HepG2 (cell line): ENCODE measurements around the gene SEMA4B. TPM values are rescaled to one million over a fixed set of nuclear protein-coding genes. Genes with fewer than 3 reads are reported as not detected.

Experiments
- EHMT2 ChIP-seq: fragments of 200-600 bp; sonication (generic); IDR thresholded peaks from 2 replicates; pipeline ENCODE4 v1.7.0; 2017; ENCODE audit warnings: antibody characterized with exemption, low read depth, low read length, borderline replicate concordance
- GPN1 ChIP-seq: sonication (generic); formaldehyde crosslinking; IDR thresholded peaks from 2 replicates; pipeline ENCODE4 v1.5.1; 2020; ENCODE audit warnings: missing genetic modification reagents, borderline replicate concordance
- GTF2F1 ChIP-seq: fragments of 150-350 bp; IDR thresholded peaks from 2 replicates; pipeline ENCODE4 v1.6.1; 2014; ENCODE audit warnings: low read length
- GZF1 ChIP-seq: sonication (generic); formaldehyde crosslinking; IDR thresholded peaks from 2 replicates; pipeline ENCODE4 v1.5.1; 2020; ENCODE audit warnings: mild to moderate bottlenecking, missing genetic modification reagents
- HDAC6 ChIP-seq: fragments of 200-600 bp; sonication (generic); IDR thresholded peaks from 2 replicates; pipeline ENCODE4 v1.7.0; 2017; ENCODE audit warnings: mild to moderate bottlenecking, antibody characterized with exemption, low read length, low read depth
- HOXA3 ChIP-seq: sonication (generic); formaldehyde crosslinking; IDR thresholded peaks from 2 replicates; pipeline ENCODE4 v1.5.0; 2020; ENCODE audit warnings: missing genetic modification reagents
- KDM3A ChIP-seq: IDR thresholded peaks from 2 replicates; pipeline ENCODE4 v1.6.1; 2018; ENCODE audit warnings: low read depth, missing compliant biosample characterization
- KDM4B ChIP-seq: sonication (generic); formaldehyde crosslinking; IDR thresholded peaks from 2 replicates; pipeline ENCODE4 v1.4.0; 2020; ENCODE audit warnings: missing genetic modification reagents
- KIAA2018 ChIP-seq: sonication (generic); formaldehyde crosslinking; IDR thresholded peaks from 2 replicates; pipeline ENCODE4 v1.5.0; 2020; ENCODE audit warnings: mild to moderate bottlenecking, missing genetic modification reagents, borderline replicate concordance
- MTERF4 ChIP-seq: sonication (generic); formaldehyde crosslinking; IDR thresholded peaks from 2 replicates; pipeline ENCODE4 v1.8.0; 2023; ENCODE audit warnings: mild to moderate bottlenecking, missing genetic modification reagents
- NR2C2 ChIP-seq: sonication (generic); formaldehyde crosslinking; IDR thresholded peaks from 2 replicates; pipeline ENCODE4 v1.4.0; 2020; ENCODE audit warnings: missing genetic modification reagents, mild to moderate bottlenecking, moderate library complexity, borderline replicate concordance
- NRL ChIP-seq: sonication (generic); formaldehyde crosslinking; IDR thresholded peaks from 2 replicates; pipeline ENCODE4 v1.5.0; 2020; ENCODE audit warnings: missing genetic modification reagents, mild to moderate bottlenecking, moderate library complexity, borderline replicate concordance
- THAP8 ChIP-seq: sonication (generic); formaldehyde crosslinking; IDR thresholded peaks from 2 replicates; pipeline ENCODE4 v1.5.1; 2020; ENCODE audit warnings: missing genetic modification reagents, mild to moderate bottlenecking, borderline replicate concordance
- ZFYVE20 ChIP-seq: sonication (generic); formaldehyde crosslinking; IDR thresholded peaks from 2 replicates; pipeline ENCODE4 v1.8.0; 2023; ENCODE audit warnings: low read depth, mild to moderate bottlenecking, moderate library complexity, missing genetic modification reagents, borderline replicate concordance
- ZNF121 ChIP-seq: sonication (generic); formaldehyde crosslinking; IDR thresholded peaks from 2 replicates; pipeline ENCODE4 v1.5.0; 2020; ENCODE audit warnings: mild to moderate bottlenecking, missing genetic modification reagents
- ZNF317 ChIP-seq: sonication (generic); formaldehyde crosslinking; IDR thresholded peaks from 2 replicates; pipeline ENCODE4 v1.5.0; 2020; ENCODE audit warnings: mild to moderate bottlenecking, missing genetic modification reagents
- ZNF335 ChIP-seq: sonication (generic); formaldehyde crosslinking; IDR thresholded peaks from 2 replicates; pipeline ENCODE4 v1.4.0; 2020; ENCODE audit warnings: missing genetic modification reagents
- ZNF709 ChIP-seq: sonication (generic); formaldehyde crosslinking; IDR thresholded peaks from 2 replicates; pipeline ENCODE4 v1.5.0; 2020; ENCODE audit warnings: mild to moderate bottlenecking, missing genetic modification reagents
- ZNF740 ChIP-seq: sonication (generic); formaldehyde crosslinking; IDR thresholded peaks from 2 replicates; pipeline ENCODE4 v1.4.0; 2020; ENCODE audit warnings: missing genetic modification reagents
- polyA plus RNA-seq, 8 experiments: library from polyadenylated mRNA; depleted of rRNA in 3 of 8; stranded (reverse) in 7 of 8; unstranded in 1 of 8; fragments of >200 nt; fragmentation: Illumina TruSeq in 4 of 8; extraction: Trizol in 4 of 8; gene quantifications; 2 replicates each; pipeline versions ENCODE4 v1.2.1 to v1.2.3, GENCODE V29; 2011 to 2016; ENCODE audit warnings: low read depth in 4 of 8, missing spikeins in 1 of 8, mixed read lengths in 1 of 8; ENCODE audit not compliant: insufficient read depth in 1 of 8
- total RNA-seq, 5 experiments: library from RNA; depleted of rRNA; stranded (reverse); fragments of >200 nt; fragmentation: Illumina TruSeq; extraction: Trizol; gene quantifications; 2 replicates each; pipeline ENCODE4 v1.2.3, GENCODE V29; 2016; ENCODE audit warnings: low read depth in 1 of 5

SEMA4B gene
- total and polyA plus RNA-seq, 2 of the 13 experiments (the other 11 are each of a cell fraction or from before 2014, with no cell fraction given), result 2.1 to 17.0 TPM

- no peak for TF ChIP-seq KIAA2018 (CRISPR knock-in tag)
- peak; percentile 75 for TF ChIP-seq HOXA3 (CRISPR knock-in tag)
- TF ChIP-seq GPN1 (CRISPR knock-in tag), result no peak
- TF ChIP-seq NR2C2, result peak; percentile 52; the same call in 1 of the 2 replicates
- TF ChIP-seq GTF2F1, result no peak
- 0 out of 2 replicates have a peak, but pooled peaks have one; percentile 58 for TF ChIP-seq KDM4B (CRISPR knock-in tag)
- peak; percentile 51; the same call in 1 of the 2 replicates for TF ChIP-seq ZNF317 (CRISPR knock-in tag)
- TF ChIP-seq HDAC6, result no peak
- 0 out of 2 replicates have a peak, but pooled peaks have one; percentile 31 for TF ChIP-seq ZNF335
- 0 out of 2 replicates have a peak, but pooled peaks have one; percentile 15 for TF ChIP-seq ZNF740 (CRISPR knock-in tag)
- TF ChIP-seq ZFYVE20 (CRISPR knock-in tag), result no peak
- no peak for TF ChIP-seq ZNF709 (CRISPR knock-in tag)
- no peak for TF ChIP-seq KDM3A (CRISPR knock-in tag)
- TF ChIP-seq EHMT2, result no peak
- 0 out of 2 replicates have a peak, but pooled peaks have one; percentile 26 for TF ChIP-seq NRL (CRISPR knock-in tag)
- TF ChIP-seq MTERF4 (CRISPR knock-in tag), result no peak
- TF ChIP-seq GZF1 (CRISPR knock-in tag), result no peak
- TF ChIP-seq THAP8, result no peak
- TF ChIP-seq ZNF121 (CRISPR knock-in tag), result peak; percentile 71
Measured at GRCh38 chr15:90249203-90249863, 48.2 kb downstream of the SEMA4B start, which contains the start of gene TTLL13 (continued).
